ENCODE data around the gene TGFB2.

The TGFB2 gene

GRCh38 chr1:218467101-218468072 lies 122.3 kb downstream of the TGFB2 start:
- DNase-seq: no peak

DNA sequence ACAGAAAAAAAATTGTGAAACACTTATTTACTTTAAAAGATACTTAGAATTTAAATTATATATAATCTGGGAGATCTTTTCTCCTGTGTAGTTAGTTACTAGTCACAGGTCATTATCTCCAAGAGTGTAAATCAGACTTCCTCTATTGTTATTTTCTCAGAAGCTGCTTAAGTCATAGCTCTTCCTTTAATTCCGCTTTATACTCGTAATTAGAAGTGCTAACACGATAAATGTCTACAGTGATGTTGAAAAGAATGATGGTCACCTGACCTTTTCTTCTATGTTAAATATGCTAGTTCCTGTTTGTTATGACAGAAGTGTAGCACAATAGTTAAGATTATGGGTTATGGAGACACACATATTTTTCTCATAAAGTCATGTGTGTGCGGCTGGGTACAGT lies 123.6 kb downstream of the TGFB2 start:
- no peak for DNase-seq

DNA sequence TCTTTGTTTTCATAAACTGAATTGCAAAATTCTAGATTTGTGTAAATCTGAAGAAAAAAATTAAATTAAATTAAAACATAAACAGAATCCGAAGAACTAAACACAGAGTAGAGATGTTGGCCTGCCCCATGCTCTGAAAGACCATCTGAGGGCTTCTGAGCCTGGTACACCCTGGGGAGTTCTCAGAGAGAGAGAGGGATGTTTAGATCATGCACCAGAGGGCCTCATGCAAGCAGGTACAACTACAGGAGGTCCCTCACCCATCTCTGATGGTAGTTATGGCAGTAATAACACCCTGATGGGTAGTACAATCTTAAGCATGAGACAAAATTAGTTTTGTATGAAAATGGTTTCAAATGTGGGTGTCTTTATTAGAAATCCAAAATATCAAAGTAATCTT lies 127.7 kb downstream of the TGFB2 start:
- no peak for DNase-seq

DNA sequence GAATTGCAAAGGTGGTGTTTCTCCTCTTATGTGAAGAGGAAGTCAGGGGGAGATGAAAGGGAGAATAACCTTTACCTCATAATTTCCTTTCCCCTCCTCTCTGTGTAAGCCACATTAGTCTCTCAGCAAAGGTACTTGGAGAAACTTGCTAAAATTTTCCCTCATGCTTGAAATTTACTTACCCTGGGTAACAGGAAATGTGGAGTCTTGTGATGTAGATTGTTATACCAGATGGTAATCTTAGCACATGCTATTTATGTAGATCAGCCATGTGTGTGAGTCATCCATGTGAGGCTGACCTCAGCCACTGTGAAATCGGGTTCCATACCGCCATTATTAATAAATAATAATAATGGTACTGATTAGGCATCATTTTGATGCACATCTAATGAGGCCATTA lies 128.4 kb downstream of the TGFB2 start:
- DNase-seq: no peak

DNA sequence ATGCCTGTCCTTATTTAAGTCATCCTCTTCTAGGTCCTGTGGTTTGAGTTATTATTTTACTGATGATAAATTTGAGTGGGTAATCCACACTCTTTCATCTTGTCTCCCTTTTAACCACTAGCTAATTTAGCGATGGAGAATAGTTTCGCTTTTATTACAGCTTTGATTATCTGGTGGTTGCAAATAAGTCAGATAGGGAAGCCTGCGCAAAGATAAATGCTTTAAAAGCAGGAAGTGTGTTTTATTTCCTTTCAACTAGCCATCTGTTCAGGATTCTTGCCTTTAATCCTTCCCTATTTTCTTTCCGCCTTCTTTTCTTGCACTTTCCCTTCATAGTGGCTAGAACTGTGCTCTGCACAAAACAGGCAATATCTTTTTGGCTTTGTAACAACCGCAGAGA lies 129.0 kb downstream of the TGFB2 start:
- DNase-seq: no peak

- no peak for DNase-seq
Observed at GRCh38 chr1:218475275-218475674, 130.1 kb downstream of the TGFB2 start.

- no peak for DNase-seq
Observed at GRCh38 chr1:218475699-218476098, 130.6 kb downstream of the TGFB2 start.

- DNase-seq: no peak
Observed at GRCh38 chr1:218476385-218476784, 131.2 kb downstream of the TGFB2 start.

- no peak for DNase-seq
Observed at GRCh38 chr1:218478336-218478735, 133.2 kb downstream of the TGFB2 start.

DNA sequence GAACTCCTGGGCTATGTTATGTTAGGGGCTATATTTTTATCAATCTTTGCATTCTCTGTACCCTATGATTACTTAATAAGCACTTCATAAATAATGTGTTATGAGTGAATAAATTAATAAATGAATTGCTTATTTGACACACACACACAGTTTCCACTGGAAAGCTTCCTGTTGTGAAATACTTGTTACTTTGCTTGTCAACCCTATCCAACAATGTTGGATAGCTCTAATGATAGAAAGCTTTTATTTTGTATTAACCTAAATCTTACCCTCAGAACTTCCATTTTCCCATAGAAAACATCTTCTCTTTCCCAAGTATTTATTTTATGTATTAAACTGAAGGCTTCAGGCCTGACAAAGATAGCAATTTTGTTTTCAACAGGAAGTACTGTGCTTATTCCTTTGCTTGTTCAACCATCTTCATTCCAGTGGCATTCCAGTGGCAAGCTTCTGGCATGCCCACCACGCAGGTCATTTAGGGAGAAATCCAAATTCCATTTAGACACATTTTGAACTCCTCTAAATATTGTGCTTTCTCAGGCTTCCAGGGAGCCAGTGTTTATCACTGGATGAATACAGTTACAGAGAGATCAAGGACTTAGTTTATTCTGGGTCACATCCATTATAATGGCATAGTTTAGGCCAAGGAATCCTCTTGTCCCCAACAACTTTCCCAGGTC lies 134.4 kb downstream of the TGFB2 start:
- no peak for DNase-seq

- DNase-seq: no peak
Observed at GRCh38 chr1:218480137-218480536, 135.0 kb downstream of the TGFB2 start.

DNA sequence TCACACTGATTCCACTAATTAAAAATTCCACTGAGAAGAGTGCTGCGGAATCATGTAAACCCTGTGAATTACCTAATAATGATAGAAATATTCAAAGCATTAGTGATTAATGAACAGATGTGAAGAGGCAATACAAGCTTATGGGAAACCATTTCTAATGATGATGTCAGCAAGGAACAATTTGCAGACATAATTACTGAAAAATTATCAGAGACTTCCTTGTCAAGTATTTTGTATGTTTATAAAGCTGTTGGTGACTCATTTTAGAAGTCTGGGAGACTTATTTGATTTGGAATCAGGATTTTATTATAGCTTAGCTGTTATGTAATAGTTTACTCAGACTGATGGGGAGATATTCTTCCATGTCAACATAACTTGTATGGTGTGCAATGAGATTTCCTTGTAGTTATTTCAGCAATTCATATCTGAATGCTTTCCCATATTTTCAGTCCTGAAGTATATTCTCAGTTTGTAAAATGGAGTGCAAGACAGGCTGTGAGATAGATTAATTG lies 135.5 kb downstream of the TGFB2 start:
- DNase-seq: no peak

DNA sequence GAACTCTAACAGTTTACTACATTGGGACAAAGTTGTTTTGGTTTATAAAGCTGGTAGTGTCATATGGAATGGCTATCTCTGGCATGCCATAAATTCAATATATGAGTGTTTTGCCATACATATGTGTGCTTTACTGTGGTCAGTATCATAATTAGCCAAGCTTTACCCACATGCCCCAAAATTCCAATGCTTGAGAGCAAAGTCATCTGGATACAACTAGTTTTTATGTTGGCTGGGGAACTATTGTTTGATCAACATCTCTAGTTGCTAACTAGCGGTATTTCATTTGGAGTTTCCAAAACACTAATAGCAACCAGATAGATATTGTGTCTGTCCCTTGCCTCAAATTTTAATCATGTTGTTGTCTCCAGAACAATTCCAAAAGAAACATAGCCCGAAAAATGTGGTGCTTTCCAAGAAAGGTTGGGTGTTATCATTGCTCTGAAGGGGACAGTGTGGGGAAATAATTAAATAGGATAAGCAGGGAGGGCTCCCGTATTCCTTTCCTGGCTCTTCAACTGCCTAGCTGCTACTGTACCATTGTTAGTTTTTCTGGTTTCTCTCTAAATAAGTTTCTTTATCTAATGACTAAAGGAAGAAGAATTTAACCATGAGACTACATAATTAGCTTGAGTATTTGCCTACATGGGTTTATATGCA lies 136.1 kb downstream of the TGFB2 start:
- DNase-seq: no peak

DNA sequence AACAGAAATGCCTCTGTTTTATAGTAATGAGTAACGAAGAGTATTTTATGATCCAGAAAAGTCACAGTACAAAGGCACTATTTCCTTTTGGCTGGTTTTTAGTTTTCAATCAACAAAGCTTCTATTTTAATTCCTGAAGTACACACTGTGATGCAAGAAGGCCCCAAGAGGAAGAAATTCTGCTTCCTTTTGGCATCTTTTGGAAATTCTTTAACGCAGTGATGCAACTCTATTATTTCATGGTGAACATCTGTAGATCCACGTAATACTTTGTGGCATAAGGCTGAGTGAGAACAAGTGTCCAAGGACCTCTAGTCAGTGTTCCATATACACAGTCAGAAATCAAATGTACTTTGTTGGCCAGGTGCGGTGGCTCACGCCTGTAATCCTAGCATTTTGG lies 137.5 kb downstream of the TGFB2 start:
- DNase-seq: no peak

DNA sequence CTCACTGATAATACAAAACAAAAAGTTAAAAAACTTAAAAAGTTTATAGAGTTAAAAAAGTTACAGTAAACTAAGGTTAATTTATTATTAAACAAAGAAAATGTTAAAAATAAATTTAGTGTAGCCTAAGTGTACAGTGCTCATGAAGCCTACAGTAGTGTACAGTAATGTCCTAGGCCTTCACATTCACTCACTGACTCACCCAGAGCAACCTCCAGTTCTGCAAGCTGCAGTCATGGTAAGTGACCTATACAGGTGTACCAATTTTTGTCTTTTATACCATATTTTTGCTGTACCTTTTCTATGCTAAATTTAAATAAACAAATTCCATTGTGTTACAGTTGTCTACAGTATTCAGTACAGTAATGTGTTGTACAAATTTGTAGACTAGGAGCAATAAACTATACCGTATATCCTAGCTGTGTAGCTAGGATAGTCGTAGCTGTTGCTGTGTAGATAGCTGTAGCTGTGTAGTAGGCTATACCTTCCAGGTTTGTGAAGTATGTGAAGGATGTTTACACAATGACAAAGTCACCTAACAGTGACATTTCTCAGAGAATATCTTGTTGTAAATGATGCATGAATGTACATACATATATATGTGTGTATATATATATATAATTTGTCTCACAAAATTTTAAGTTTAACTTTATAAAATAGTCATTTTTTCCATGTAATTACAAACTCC lies 140.2 kb downstream of the TGFB2 start:
- DNase-seq: no peak

GRCh38 chr1:218488531-218488930 lies 143.4 kb downstream of the TGFB2 start:
- no peak for DNase-seq

DNA sequence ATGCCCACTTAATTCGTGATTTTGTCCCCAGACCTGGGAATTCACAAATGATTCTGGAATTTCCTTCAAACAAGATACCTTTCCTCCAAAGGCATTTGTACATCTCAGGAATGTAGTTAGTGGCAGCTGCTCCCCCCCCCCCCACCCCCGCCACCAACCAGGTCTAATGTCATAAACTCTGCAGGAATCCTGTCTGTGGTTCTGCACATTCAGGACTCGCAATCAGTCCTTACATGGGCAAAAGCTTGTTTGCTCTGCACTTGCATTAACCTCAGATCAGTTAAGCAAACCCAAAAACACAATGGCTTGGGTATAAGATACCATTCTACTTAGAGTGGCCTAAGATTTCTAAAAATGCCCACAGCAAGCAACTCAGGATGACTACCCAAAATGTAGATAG lies 143.8 kb downstream of the TGFB2 start:
- DNase-seq: no peak

GRCh38 chr1:218490406-218490922 lies 145.3 kb downstream of the TGFB2 start:
- no peak for DNase-seq

DNA sequence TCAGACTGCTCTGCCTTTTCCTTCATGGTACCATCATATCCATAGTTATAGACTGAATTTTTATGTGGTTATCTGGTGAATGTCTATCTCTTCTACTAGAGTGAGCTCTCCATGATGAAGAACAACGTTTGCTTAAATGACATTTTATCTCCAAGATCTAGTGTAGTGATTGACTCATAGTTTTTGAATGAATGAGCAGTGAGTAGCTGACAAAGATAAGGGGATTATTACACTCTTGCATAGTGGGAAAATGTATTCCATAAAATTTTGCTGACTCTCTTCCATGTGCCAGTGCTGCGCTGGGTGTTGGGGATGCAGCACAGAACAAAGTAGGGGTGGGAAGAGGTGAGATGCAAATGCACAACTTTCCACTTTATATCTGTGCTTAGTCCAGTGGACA lies 147.7 kb downstream of the TGFB2 start:
- no peak for DNase-seq

DNA sequence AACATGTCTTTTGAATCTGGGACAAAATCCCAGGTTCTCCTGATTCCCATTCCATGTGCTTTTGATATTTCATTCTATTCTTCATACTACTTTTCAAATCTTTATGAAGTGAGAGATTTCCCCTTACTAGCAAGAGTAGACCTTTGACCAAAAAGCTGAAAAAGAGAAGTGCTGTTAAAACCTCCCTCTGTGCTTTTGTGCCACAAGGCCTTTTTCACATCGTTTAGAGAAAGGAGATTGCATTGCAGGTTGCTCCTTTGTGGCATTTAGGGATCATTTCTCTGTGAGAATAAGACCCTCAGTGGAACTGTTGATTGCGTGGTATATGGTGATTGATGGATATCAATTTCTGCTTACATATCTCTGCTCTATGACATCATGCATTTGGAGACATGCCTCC lies 148.8 kb downstream of the TGFB2 start:
- no peak for DNase-seq
